ENCODE data around the gene ZFYVE21. TPM values are rescaled to one million over a fixed set of nuclear protein-coding genes. Genes with fewer than 3 reads are reported as not detected.

ZFYVE21 gene
- total and polyA plus RNA-seq, 4 donors = 28.0 to 36.9 (median 30.8) TPM

- no peaks in the 10 kb centered on the region for H3K27me3 ChIP-seq (ENCODE audit: control insufficient read depth in 4 of 4, insufficient read depth in 4 of 4, low read length in 3 of 4)
- H3K36me3 ChIP-seq (ENCODE audit: control insufficient read depth in 4 of 4, insufficient read depth in 3 of 4, low read depth in 1 of 4, low read length in 3 of 4) = peaks cover 19 to 27% (median 22%) of the 10 kb centered on the region in 4 donors
- no peak overlapping the region for H3K27ac ChIP-seq (ENCODE audit: low read depth in 1 of 2, low read length in 2 of 2)
- WGBS = 84% methylated on average over 12 of the region's 13 CpGs
- H3K4me1 ChIP-seq (ENCODE audit: control insufficient read depth in 4 of 4, insufficient read depth in 4 of 4, low read length in 3 of 4) = peaks cover 3 to 18% (median 10%) of the 10 kb centered on the region in 4 donors
- TF ChIP-seq SP1 (IDR thresholded peaks at IDR 0.05) (no peak), YY1 (IDR thresholded peaks at IDR 0.05) (no peak), CTCF (IDR thresholded peaks at IDR 0.05; ENCODE audit: low read depth, low read length, missing input control) (no peak), GABPA (IDR thresholded peaks at IDR 0.05 in 1 of 2, conservative IDR thresholded peaks at IDR 0.05 in 1 of 2) (no peak), NR2F2 (IDR thresholded peaks at IDR 0.05) (no peak), ZBTB33 (IDR thresholded peaks at IDR 0.05) (no peak), HNF4A (conservative IDR thresholded peaks at IDR 0.05) (no peak), FOXA1 (IDR thresholded peaks at IDR 0.05) (no peak), REST (IDR thresholded peaks at IDR 0.05) (no peak), RAD21 (IDR thresholded peaks at IDR 0.05) (no peak), ATF3 (IDR thresholded peaks at IDR 0.05) (no peak), JUND (IDR thresholded peaks at IDR 0.05) (no peak), RXRA (IDR thresholded peaks at IDR 0.05) (no peak), EGR1 (IDR thresholded peaks at IDR 0.05; ENCODE audit: low read depth in 2 of 2) (no peak), HNF4G (IDR thresholded peaks at IDR 0.05) (no peak), TAF1 (conservative IDR thresholded peaks at IDR 0.05) (no peak), MAX (IDR thresholded peaks at IDR 0.05) (no peak), FOXA2 (IDR thresholded peaks at IDR 0.05) (no peak)
- DNase-seq (ENCODE audit: low spot score) = no peak
- H3K9ac ChIP-seq (ENCODE audit: low read depth in 1 of 2, low read length in 2 of 2) = no peak overlapping the region
- H3K9me3 ChIP-seq (ENCODE audit: control insufficient read depth in 4 of 4, low read length in 3 of 4) = no peaks in the 10 kb centered on the region
- no peak overlapping the region for H3K4me3 ChIP-seq (ENCODE audit: low read depth in 1 of 3, low read length in 3 of 3)
Observed at GRCh38 chr14:103696070-103696402, 19.6 kb upstream of the ZFYVE21 start.

Data from liver (tissue), 9 donors.